B cell (primary cell): ENCODE data around the gene ABHD5.

Experiments
- CTCF ChIP-seq: fragments of 200-600 bp; IDR thresholded peaks from one replicate; pipeline ENCODE4 v1.8.0; 2022; ENCODE audit warnings: antibody characterized with exemption, mild to moderate bottlenecking
- EZH2 ChIP-seq: IDR thresholded peaks from 2 replicates; pipeline ENCODE4 v1.6.1; 2012; ENCODE audit warnings: borderline replicate concordance, low read depth, mild to moderate bottlenecking, moderate library complexity, low read length; ENCODE audit not compliant: insufficient read depth, poor library complexity, severe bottlenecking

GRCh38 chr3:43774799-43775198 lies 84.1 kb downstream of the ABHD5 start:
- TF ChIP-seq EZH2 (no peak), CTCF (no peak)
